Tibial nerve (tissue), 4 donors: ENCODE measurements around the gene EEPD1. TPM values are rescaled to one million over a fixed set of nuclear protein-coding genes. Genes with fewer than 3 reads are reported as not detected.

ENCODE experiments used
- DNase-seq, 2 donors: peaks; one replicate each; pipeline ENCODE4 v3.0.0-alpha.2; 2019; ENCODE audit warnings: low spot score in 2 of 2
- H3K27ac ChIP-seq, 4 donors: fragments of 200-600 bp; sonication (generic) in 3 of 4; one replicate each; pipeline ENCODE4 v1.5.1; 2017 to 2019; ENCODE audit warnings: mild to moderate bottlenecking in 1 of 4
- H3K27me3 ChIP-seq, 2 donors: fragments of 200-600 bp; sonication (generic) in 1 of 2; one replicate each; pipeline versions ENCODE4 v1.5.1 to v1.6.0; 2017 to 2019
- H3K36me3 ChIP-seq, 3 donors: fragments of 200-600 bp; sonication (generic); one replicate each; pipeline ENCODE4 v1.5.1; 2018 to 2019
- H3K4me1 ChIP-seq, 4 donors: fragments of 200-600 bp; sonication (generic) in 3 of 4; one replicate each; pipeline ENCODE4 v1.5.1; 2017 to 2019
- H3K4me3 ChIP-seq, 4 donors: fragments of 200-600 bp; sonication (generic) in 3 of 4; one replicate each; pipeline ENCODE4 v1.5.1; 2017 to 2019; ENCODE audit warnings: mild to moderate bottlenecking in 1 of 4, moderate library complexity in 1 of 4
- H3K9me3 ChIP-seq, 4 donors: fragments of 200-600 bp; sonication (generic) in 3 of 4; one replicate each; pipeline ENCODE4 v1.5.1; 2017 to 2019
- CTCF ChIP-seq, 5 experiments: fragments of 200-600 bp in 3 of 5; fragments of 450-650 bp in 2 of 5; sonication (generic) in 3 of 5; IDR thresholded peaks; one replicate each; pipeline ENCODE4 v1.5.1; 2016 to 2019; ENCODE audit warnings: antibody characterized with exemption in 5 of 5, mild to moderate bottlenecking in 3 of 5, moderate library complexity in 2 of 5
- EP300 ChIP-seq, 2 donors: sonication (generic); formaldehyde crosslinking; IDR thresholded peaks; one replicate each; pipeline ENCODE4 v1.6.1; 2017; ENCODE audit warnings: antibody characterized with exemption in 2 of 2, mild to moderate bottlenecking in 1 of 2
- POLR2A ChIP-seq, 2 donors: fragments of 450-650 bp; IDR thresholded peaks; one replicate each; pipeline ENCODE4 v1.6.1; 2017; ENCODE audit warnings: antibody characterized with exemption in 2 of 2, mild to moderate bottlenecking in 2 of 2, moderate library complexity in 2 of 2
- WGBS, 2 donors: methylation state at CpG; one replicate each; pipeline ENCODE4 v1.1.5; 2018; 5-methylcytosine and 5-hydroxymethylcytosine counted together
- total RNA-seq, 4 donors: library from RNA; depleted of rRNA; stranded (reverse); fragments of >200 nt; gene quantifications; one replicate each; pipeline ENCODE4 v1.1.0, GENCODE V29; 2016

EEPD1 gene
- total RNA-seq, 4 donors from 2014 or later = 9.0 to 18.0 (median 16.5) TPM

GRCh38 chr7:36313607-36314006 is 160.6 kb downstream of the EEPD1 start:
- DNase-seq = no peak
- H3K4me3 ChIP-seq = no peak overlapping the region
- no peaks in the 10 kb centered on the region for H3K27me3 ChIP-seq
- H3K36me3 ChIP-seq = no peaks in the 10 kb centered on the region
- no peak for TF ChIP-seq EP300 (IDR thresholded peaks at IDR 0.05)
- no peak for TF ChIP-seq CTCF (IDR thresholded peaks at IDR 0.05)
- TF ChIP-seq POLR2A (IDR thresholded peaks at IDR 0.05) = no peak
- 84 to 85% methylated on average over 6 of the region's 6 CpGs for WGBS, 2 donors
- H3K9me3 ChIP-seq = no peaks in the 10 kb centered on the region
- no peak overlapping the region for H3K27ac ChIP-seq
- H3K4me1 ChIP-seq = peaks cover 0 to 7% (median 0%) of the 10 kb centered on the region in 4 donors

- H3K4me1 ChIP-seq = peaks cover 0 to 9% (median 0%) of the 10 kb centered on the region in 4 donors
- 96 to 100% methylated on average over 2 of the region's 2 CpGs for WGBS, 2 donors
Measured at GRCh38 chr7:36314491-36314890, 161.4 kb downstream of the EEPD1 start.

GRCh38 chr7:36315309-36315944 is 162.4 kb downstream of the EEPD1 start:
- TF ChIP-seq POLR2A (IDR thresholded peaks at IDR 0.05) = no peak
- no peak for TF ChIP-seq EP300 (IDR thresholded peaks at IDR 0.05)
- TF ChIP-seq CTCF (IDR thresholded peaks at IDR 0.05) = no peak
- no peak for DNase-seq
- peaks cover 0 to 9% (median 0%) of the 10 kb centered on the region in 4 donors for H3K4me1 ChIP-seq
- no peaks in the 10 kb centered on the region for H3K27me3 ChIP-seq
- no peaks in the 10 kb centered on the region for H3K9me3 ChIP-seq
- H3K27ac ChIP-seq = no peak overlapping the region
- no peaks in the 10 kb centered on the region for H3K36me3 ChIP-seq
- 56 to 57% methylated on average over 9 of the region's 9 CpGs for WGBS, 2 donors
- H3K4me3 ChIP-seq = no peak overlapping the region

More at GRCh38 chr7:36314491-36314890, 161.4 kb downstream of the EEPD1 start:
- Histone ChIP-seq H3K36me3 (no peaks in the 10 kb centered on the region), H3K27me3 (no peaks in the 10 kb centered on the region), H3K9me3 (no peaks in the 10 kb centered on the region), H3K4me3 (no peak overlapping the region), H3K27ac (no peak overlapping the region)
- no peak for DNase-seq
- no peak for TF ChIP-seq CTCF (IDR thresholded peaks at IDR 0.05)
- TF ChIP-seq POLR2A (IDR thresholded peaks at IDR 0.05) = no peak
- TF ChIP-seq EP300 (IDR thresholded peaks at IDR 0.05) = no peak

GRCh38 chr7:36316319-36316718 is 163.3 kb downstream of the EEPD1 start:
- Histone ChIP-seq H3K4me3 (no peak overlapping the region), H3K27ac (no peak overlapping the region), H3K27me3 (no peaks in the 10 kb centered on the region), H3K36me3 (no peaks in the 10 kb centered on the region), H3K9me3 (no peaks in the 10 kb centered on the region), H3K4me1 (peaks cover 0 to 9% (median 0%) of the 10 kb centered on the region in 4 donors)
- no peak for TF ChIP-seq POLR2A (IDR thresholded peaks at IDR 0.05)
- no peak for DNase-seq
- 85% methylated on average over 7 of the region's 7 CpGs for WGBS, 2 donors

DNA sequence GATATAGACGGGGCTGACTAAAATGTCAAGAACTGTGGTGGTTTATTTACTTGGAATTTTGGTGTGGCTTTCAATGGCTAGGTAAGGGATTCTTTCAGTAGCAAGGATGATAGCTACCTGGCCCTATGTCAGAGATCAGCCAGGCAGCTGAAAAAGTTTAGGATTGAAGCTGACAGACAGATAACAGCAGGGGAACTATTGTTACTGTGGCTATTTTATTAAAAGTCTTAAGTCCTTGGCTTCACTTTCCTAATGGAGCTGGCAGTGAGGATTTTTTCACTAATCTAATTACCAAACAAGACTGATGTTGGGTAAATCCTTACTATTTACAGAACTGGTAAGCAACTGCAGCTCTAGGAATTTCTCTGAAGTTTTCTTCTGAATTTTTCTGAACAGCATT is 164.2 kb downstream of the EEPD1 start:
- Histone ChIP-seq H3K9me3 (no peaks in the 10 kb centered on the region), H3K36me3 (no peaks in the 10 kb centered on the region), H3K4me1 (peaks cover 0 to 9% (median 0%) of the 10 kb centered on the region in 4 donors), H3K27ac (no peak overlapping the region), H3K4me3 (no peak overlapping the region), H3K27me3 (no peaks in the 10 kb centered on the region)
- DNase-seq = no peak
- no peak for TF ChIP-seq POLR2A (IDR thresholded peaks at IDR 0.05)
- TF ChIP-seq CTCF (IDR thresholded peaks at IDR 0.05) = no peak
- no peak for TF ChIP-seq EP300 (IDR thresholded peaks at IDR 0.05)
- WGBS, 2 donors = 80 to 92% methylated on average over 1 of the region's 1 CpG
